ENCODE data around the gene KLF5.

Gene KLF5

GRCh38 chr13:73079359-73079758 is 20.6 kb downstream of the KLF5 start:
- TF ChIP-seq, protein P1, sequence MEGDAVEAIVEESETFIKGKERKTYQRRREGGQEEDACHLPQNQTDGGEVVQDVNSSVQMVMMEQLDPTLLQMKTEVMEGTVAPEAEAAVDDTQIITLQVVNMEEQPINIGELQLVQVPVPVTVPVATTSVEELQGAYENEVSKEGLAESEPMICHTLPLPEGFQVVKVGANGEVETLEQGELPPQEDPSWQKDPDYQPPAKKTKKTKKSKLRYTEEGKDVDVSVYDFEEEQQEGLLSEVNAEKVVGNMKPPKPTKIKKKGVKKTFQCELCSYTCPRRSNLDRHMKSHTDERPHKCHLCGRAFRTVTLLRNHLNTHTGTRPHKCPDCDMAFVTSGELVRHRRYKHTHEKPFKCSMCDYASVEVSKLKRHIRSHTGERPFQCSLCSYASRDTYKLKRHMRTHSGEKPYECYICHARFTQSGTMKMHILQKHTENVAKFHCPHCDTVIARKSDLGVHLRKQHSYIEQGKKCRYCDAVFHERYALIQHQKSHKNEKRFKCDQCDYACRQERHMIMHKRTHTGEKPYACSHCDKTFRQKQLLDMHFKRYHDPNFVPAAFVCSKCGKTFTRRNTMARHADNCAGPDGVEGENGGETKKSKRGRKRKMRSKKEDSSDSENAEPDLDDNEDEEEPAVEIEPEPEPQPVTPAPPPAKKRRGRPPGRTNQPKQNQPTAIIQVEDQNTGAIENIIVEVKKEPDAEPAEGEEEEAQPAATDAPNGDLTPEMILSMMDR (IDR thresholded peaks at IDR 0.05; ENCODE audit: extremely low read depth, insufficient read depth, missing control alignments), result no peak
- no peak for DNase-seq (ENCODE audit: low spot score)
- in situ Hi-C loops (cut with MboI; ENCODE audit: low pct_unique_long_range_greater_than_20kb, low sequenced_read_pairs, unreplicated experiment), result no loop called here

DNA sequence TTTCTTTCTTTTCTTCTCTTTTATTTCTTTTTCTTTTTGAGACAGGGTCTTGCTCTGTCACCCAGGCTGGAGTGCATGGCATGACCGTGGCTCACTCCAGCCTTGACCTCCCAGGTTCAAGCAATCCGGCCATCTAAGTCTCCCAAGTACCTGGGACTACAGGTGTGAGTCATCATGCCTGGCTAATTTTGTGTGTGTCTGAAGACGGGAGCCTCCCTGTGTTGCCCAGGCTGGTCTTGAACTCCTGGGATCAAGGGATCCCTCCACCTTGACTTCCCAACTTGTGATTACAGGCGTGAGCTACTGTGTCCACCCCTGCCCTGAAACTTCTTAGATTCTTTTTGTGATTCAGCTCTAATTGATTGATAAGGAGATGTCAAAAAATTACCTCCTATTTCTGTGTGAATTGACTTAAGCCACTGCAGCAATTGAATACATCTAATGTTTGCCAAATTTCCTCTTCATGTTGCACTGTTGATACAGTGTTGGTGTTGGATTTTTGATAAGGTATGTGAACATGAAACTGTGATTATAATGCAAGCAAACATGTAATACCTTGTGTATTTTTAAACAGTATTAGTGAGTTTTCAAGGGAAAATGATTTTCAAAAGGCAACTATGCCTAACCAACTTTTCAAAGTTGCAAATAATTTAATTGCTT is 22.6 kb downstream of the KLF5 start:
- in situ Hi-C loops (cut with MboI; ENCODE audit: low pct_unique_long_range_greater_than_20kb, low sequenced_read_pairs, unreplicated experiment), result no loop called here
- no peak for DNase-seq (ENCODE audit: low spot score)
- TF ChIP-seq, protein P1 (IDR thresholded peaks at IDR 0.05; ENCODE audit: extremely low read depth, insufficient read depth, missing control alignments), result no peak

GRCh38 chr13:73082471-73082870 is 23.7 kb downstream of the KLF5 start:
- TF ChIP-seq, protein P1 (IDR thresholded peaks at IDR 0.05; ENCODE audit: extremely low read depth, insufficient read depth, missing control alignments), result no peak
- in situ Hi-C loops (cut with MboI; ENCODE audit: low pct_unique_long_range_greater_than_20kb, low sequenced_read_pairs, unreplicated experiment), result no loop called here
- DNase-seq (ENCODE audit: low spot score), result no peak

DNA sequence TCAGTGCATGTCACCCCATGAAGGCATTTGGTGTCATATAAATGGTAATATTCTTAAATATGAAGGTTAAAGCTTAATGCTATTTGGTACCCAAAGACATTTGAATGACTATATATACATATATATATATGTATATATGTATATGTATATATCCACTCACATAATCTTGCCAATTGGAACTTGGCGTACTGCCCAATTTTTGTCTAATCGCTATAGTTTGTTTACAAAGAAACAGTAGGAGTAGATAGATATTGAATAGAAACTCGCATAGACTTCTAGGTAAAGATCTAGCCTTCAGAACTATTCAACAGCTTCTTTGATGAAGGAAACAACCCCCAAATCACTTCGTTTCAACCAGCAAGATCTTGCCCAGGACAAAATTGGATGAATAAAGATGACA is 24.1 kb downstream of the KLF5 start:
- in situ Hi-C loops (cut with MboI; ENCODE audit: low pct_unique_long_range_greater_than_20kb, low sequenced_read_pairs, unreplicated experiment), result no loop called here
- TF ChIP-seq, protein P1 (IDR thresholded peaks at IDR 0.05; ENCODE audit: extremely low read depth, insufficient read depth, missing control alignments), result no peak
- DNase-seq (ENCODE audit: low spot score), result no peak

- in situ Hi-C loops (cut with MboI; ENCODE audit: low pct_unique_long_range_greater_than_20kb, low sequenced_read_pairs, unreplicated experiment), result no loop called here
- TF ChIP-seq, protein P1 (IDR thresholded peaks at IDR 0.05; ENCODE audit: extremely low read depth, insufficient read depth, missing control alignments), result no peak
- no peak for DNase-seq (ENCODE audit: low spot score)
Measured at GRCh38 chr13:73088332-73088935, 29.6 kb downstream of the KLF5 start.

DNA sequence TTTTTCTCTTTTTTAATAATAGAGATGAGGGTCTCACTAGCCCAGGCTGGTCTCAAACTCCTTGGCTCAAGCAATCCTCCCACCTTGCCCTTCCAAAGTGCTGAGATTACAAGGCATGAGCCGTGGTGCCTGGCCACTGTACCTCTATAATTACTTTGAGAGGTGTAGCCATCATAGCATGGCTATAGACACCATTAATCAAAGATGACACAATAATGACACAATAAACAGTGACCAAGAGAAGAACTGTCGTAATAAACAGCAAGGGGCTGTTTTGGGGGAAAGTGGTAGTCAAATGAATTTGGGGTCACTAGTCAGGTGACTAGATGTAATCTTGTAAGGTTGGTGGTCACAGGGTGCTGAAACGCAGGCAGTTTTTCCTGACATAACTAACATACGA is 30.4 kb downstream of the KLF5 start:
- no peak for DNase-seq (ENCODE audit: low spot score)
- TF ChIP-seq, protein P1 (IDR thresholded peaks at IDR 0.05; ENCODE audit: extremely low read depth, insufficient read depth, missing control alignments), result no peak
- in situ Hi-C loops (cut with MboI; ENCODE audit: low pct_unique_long_range_greater_than_20kb, low sequenced_read_pairs, unreplicated experiment), result no loop called here
